ENCODE results near the gene ATOSB.

Gene ATOSB

DNA sequence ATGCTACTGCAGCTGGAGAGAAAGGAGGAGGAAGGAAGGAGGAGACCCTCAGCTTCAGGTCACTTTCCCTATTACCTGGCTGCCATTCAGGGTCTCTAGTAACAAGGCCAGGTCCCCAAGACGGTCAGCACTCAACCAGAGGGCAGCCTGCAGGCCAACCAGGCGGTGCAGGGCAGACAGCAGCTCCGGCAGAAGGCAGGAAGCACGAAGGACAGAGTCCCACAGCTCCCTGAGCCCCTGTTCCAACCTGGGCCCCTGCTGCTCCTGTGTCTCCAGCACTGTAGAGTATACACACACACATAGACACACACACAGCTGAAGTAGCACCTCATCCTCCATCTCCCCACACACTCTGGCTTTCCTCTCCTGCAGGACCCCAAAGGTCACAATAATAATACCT lies 37.6 kb downstream of the ATOSB start:
- TF ChIP-seq, protein P1, sequence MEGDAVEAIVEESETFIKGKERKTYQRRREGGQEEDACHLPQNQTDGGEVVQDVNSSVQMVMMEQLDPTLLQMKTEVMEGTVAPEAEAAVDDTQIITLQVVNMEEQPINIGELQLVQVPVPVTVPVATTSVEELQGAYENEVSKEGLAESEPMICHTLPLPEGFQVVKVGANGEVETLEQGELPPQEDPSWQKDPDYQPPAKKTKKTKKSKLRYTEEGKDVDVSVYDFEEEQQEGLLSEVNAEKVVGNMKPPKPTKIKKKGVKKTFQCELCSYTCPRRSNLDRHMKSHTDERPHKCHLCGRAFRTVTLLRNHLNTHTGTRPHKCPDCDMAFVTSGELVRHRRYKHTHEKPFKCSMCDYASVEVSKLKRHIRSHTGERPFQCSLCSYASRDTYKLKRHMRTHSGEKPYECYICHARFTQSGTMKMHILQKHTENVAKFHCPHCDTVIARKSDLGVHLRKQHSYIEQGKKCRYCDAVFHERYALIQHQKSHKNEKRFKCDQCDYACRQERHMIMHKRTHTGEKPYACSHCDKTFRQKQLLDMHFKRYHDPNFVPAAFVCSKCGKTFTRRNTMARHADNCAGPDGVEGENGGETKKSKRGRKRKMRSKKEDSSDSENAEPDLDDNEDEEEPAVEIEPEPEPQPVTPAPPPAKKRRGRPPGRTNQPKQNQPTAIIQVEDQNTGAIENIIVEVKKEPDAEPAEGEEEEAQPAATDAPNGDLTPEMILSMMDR (IDR thresholded peaks at IDR 0.05; ENCODE audit: low read depth, low read length) = no peak
- H3K4me3 ChIP-seq (ENCODE audit: low read depth, low read length) = peak overlapping the region; percentile 79

DNA sequence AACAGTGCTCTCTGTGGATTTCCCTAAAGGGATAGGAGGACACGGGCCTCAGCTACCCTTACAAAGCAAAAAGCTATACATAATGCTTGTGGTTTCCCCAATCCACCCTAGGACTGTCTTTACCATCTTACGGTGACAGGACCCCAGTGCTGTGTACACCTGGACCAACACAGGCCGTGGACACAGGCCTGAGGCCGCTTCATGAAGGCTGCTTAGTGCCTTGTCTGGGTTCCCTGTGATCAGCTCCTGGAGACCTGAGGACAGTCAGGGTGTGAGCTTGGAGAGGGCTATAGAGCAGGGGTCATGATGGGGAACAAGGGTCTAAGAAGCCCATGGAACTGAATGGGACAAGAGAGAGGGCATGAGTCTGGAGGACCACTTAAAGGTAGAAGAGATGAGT lies 38.8 kb downstream of the ATOSB start:
- no peak overlapping the region for H3K4me3 ChIP-seq (ENCODE audit: low read depth, low read length)
- TF ChIP-seq, protein P1 (IDR thresholded peaks at IDR 0.05; ENCODE audit: low read depth, low read length) = no peak

DNA sequence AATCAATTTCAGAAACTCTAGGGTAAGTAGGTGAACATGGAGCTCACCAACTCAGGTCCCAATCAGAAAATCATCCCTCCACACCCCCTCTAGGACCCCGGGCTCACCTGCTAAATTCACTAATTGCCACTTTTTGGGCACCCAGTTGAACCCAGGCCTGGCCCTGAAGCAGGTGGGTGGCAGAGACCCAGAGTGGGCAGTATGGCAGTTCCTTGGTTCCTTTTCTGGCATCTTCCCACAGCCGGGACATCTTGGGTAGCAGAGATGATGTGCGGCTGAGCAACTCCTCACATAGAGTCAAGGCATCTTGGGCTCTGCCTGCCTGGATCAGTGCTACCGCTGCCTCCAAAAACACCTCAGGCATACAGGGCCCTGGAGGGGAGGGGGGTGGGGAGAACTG lies 40.3 kb downstream of the ATOSB start:
- H3K4me3 ChIP-seq (ENCODE audit: low read depth, low read length) = no peak overlapping the region
- TF ChIP-seq, protein P1 (IDR thresholded peaks at IDR 0.05; ENCODE audit: low read depth, low read length) = no peak

DNA sequence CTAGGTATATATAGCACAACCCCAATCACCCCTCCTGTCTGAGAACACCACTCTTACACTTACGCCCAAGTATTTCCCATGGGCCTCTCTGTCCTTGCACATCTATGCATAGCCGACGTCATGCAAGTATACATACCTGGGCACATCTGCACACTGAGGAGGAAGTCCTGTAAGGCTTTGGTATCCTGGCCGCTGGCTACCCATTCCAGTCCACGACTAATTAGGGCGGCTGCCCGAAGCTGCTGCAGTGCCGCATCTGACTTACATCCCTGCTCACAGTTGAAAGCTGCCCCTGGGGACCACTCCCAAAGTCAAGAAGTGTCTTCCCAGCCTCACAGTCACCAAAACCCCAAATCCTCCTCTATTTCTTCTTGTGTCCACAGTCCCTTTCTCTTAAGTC lies 40.9 kb downstream of the ATOSB start:
- TF ChIP-seq, protein P1 (IDR thresholded peaks at IDR 0.05; ENCODE audit: low read depth, low read length) = no peak
- H3K4me3 ChIP-seq (ENCODE audit: low read depth, low read length) = no peak overlapping the region

DNA sequence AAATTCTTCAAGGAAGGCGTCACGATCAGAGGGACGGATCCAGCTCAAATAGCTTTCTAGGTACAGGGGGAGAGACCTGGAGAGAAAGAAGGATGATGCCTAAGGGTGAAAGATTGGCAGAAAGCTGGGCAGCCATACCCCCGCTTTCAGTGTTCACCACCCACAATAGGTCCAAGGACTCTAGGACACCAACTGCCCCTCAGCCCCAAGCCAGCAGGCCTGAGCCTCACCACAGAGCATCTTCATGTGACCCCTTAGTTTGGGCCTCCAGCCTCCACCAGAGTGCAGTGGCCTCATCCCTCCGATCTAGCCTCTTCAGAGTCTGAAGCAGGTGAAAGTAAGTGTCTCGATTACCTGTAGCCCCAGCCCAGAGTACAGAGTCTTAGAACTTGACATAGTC lies 41.5 kb downstream of the ATOSB start:
- no peak overlapping the region for H3K4me3 ChIP-seq (ENCODE audit: low read depth, low read length)
- TF ChIP-seq, protein P1 (IDR thresholded peaks at IDR 0.05; ENCODE audit: low read depth, low read length) = no peak

DNA sequence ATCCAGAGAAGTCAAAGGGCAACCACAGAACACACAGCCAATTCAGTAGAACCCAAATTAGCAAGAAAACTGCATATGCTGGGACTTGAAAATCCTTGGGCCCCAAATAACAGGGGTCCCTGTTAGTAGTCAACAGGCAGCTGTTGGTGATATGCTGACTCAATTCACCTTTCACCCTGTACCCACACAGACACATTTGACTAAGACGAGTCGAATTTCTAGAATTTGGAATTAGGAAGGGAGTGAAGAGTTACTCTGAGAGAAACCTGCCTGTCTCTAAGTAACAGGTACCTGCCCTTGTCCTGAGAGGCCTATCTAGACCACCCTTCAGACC lies 42.4 kb downstream of the ATOSB start:
- no peak overlapping the region for H3K4me3 ChIP-seq (ENCODE audit: low read depth, low read length)
- TF ChIP-seq, protein P1 (IDR thresholded peaks at IDR 0.05; ENCODE audit: low read depth, low read length) = no peak

DNA sequence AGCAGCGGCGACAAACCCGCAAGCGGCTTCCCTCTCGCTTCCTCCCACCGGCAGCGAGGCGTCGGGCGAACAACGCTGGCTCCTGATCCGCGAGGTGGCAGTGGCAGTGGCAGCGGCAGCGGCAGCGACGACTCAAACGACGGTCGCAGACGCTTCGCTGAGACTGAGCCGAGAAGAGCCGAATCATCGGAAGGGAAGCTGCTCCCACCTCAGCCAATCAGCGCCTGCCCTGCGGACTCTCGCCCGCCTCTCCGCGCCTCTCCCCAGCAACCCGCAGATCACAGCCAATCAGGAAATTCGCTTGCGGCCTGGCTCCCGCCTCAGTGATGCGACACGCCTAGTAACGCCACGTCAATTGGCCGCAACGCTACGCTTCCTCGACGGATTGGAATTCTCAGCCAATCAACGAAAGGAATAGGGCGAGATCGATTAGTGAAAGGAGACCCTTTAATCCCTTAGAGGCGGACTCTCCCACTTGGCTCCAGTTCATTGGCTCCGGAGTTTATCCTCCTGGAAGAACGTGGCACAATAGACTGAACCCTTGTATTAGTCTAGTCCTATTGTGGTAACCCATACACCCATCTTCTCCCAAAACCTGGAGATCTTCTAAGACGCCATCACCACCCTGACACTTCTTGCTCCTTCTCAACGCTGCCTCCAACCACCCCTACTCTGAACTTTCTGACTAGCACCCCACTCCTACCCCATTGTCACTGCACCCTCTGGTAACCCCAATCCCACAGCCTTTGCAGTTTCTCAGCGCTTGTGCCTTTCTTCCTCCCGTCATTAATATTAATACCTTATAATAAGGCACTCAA lies 43.0 kb downstream of the ATOSB start, which contains the start of gene VCP:
Gene VCP (minus strand): TSS at position 165 of the 818 bp plus-strand sequence. CDS start 272 bp downstream, outside the sequence.
- TF ChIP-seq, protein P1 (IDR thresholded peaks at IDR 0.05; ENCODE audit: low read depth, low read length) = no peak
- peak within 1 kb of the TSS; percentile 78 for H3K4me3 ChIP-seq (ENCODE audit: low read depth, low read length)

Data from WI38 (cell line).